GM19099 (cell line): ENCODE measurements around the gene LMOD2.

Experiments
- POLR2A ChIP-seq: IDR thresholded peaks from 3 replicates; pipeline ENCODE4 v1.6.1; 2011; ENCODE audit warnings: low read depth; ENCODE audit not compliant: insufficient read length; ENCODE audit errors: extremely low read depth

The LMOD2 gene

GRCh38 chr7:123657304-123657685 lies 1.6 kb downstream of the LMOD2 start:
- TF ChIP-seq POLR2A: no peak

DNA sequence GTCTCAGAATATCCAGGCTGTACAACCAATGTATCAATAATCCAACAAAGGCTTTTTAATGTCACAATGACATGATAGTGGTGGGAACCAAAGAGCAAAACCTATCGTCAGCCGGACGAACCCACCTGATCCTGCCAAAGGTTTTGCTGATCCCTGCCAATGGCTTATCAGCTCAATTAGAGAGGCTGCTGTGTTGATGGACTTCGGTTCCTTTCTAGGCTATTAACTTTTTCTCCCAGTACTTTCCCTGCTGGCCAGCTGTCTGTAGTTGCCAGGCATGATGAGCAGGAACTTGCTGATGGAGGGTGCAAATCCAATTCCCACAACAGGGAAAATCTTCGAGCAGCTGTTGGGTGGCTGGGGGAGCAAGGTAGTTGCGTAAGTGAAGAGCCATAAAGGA lies 2.4 kb downstream of the LMOD2 start:
- no peak for TF ChIP-seq POLR2A

DNA sequence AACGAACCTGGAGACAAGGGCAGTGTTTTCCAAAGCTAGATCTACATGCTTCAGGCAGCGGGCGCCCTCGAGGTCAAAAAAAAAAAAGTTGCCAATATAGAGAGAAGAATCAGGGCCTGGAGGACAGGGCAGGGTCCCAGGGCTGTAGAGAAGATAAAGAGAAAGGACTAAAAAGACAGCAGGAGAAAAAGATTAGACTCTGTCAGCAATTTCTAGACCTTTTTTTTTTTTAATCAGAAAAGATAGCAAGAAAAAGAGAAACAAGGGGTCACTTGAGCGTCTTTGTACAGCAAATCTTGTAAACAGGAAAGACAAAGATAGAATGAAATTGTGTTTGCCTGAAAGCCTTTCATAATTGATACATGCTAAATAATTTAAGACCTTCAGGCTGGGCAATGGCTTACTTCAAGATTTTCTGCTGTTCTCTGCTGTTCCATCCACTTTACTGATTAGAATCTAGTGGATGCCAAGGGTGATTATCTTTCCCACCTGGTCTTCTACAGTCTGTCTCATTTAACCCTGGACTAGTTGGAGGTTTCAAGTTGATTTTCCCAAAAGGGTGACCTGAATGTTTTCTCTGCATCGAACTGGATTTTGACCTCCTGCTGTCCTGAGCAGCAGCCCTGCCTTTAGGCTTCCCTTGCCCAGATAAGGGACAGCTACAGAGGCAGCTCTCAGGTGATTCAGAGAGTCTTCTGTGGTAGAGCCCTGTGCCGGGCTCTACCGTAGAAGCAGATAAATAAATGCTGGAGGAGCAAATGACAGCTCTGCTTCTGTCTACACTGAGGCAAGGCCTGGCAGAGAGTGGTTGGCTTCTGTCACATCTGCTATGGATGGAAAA lies 5.1 kb downstream of the LMOD2 start:
- no peak for TF ChIP-seq POLR2A

- no peak for TF ChIP-seq POLR2A
These were observed 6.1 kb downstream of the LMOD2 start for GRCh38 chr7:123661765-123662164.

DNA sequence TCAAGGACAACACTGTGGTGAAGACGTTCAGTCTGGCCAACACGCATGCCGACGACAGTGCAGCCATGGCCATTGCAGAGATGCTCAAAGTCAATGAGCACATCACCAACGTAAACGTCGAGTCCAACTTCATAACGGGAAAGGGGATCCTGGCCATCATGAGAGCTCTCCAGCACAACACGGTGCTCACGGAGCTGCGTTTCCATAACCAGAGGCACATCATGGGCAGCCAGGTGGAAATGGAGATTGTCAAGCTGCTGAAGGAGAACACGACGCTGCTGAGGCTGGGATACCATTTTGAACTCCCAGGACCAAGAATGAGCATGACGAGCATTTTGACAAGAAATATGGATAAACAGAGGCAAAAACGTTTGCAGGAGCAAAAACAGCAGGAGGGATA lies 6.6 kb downstream of the LMOD2 start:
- TF ChIP-seq POLR2A: no peak

GRCh38 chr7:123662755-123663154 lies 7.1 kb downstream of the LMOD2 start:
- TF ChIP-seq POLR2A: no peak

GRCh38 chr7:123663200-123663599 lies 7.5 kb downstream of the LMOD2 start:
- TF ChIP-seq POLR2A: no peak

DNA sequence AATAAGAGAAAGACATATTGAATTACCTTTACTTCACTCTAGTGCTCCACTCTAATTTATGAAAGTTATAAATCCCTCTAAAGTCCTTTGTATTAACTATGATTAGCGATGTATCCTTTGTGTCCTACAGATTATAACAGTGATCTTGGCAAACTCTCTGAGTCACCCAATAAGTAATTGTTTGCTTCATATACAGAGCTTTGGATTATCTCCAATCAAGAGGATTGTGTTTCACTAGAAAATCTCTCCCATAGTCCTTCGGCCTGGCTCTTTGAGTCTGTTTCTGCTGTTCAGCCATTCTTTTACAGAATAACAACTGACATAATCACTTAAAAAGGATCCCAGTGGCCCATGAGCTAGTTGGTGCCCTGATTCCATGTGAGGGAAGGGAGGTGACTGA lies 9.5 kb downstream of the LMOD2 start:
- no peak for TF ChIP-seq POLR2A

- no peak for TF ChIP-seq POLR2A
These were observed 10.2 kb downstream of the LMOD2 start for GRCh38 chr7:123665896-123666295.

- TF ChIP-seq POLR2A: no peak
These were observed 10.8 kb downstream of the LMOD2 start for GRCh38 chr7:123666492-123666891.

DNA sequence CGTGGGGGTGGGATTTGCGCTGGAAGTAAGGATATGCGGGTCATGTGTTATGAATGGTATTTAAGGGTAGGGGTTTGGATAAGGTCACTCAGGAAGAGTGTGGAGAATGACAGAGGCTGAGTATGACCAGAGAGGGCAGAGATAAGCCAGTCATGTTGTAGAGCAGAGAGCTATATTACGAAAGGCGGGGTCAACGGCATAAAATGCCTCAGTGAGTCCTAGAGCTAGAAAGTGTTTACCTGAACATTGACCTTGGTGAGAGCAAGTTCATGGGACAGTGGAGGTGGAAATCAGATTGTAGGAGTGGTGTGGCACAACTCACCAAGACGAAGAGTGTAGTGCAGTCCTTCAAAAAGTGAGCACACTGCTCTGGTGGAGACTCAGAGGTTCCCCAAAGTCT lies 13.8 kb downstream of the LMOD2 start:
- TF ChIP-seq POLR2A: no peak

- no peak for TF ChIP-seq POLR2A
These were observed 17.6 kb downstream of the LMOD2 start for GRCh38 chr7:123673137-123673732.

GRCh38 chr7:123673752-123674398 lies 18.2 kb downstream of the LMOD2 start:
- TF ChIP-seq POLR2A: no peak

DNA sequence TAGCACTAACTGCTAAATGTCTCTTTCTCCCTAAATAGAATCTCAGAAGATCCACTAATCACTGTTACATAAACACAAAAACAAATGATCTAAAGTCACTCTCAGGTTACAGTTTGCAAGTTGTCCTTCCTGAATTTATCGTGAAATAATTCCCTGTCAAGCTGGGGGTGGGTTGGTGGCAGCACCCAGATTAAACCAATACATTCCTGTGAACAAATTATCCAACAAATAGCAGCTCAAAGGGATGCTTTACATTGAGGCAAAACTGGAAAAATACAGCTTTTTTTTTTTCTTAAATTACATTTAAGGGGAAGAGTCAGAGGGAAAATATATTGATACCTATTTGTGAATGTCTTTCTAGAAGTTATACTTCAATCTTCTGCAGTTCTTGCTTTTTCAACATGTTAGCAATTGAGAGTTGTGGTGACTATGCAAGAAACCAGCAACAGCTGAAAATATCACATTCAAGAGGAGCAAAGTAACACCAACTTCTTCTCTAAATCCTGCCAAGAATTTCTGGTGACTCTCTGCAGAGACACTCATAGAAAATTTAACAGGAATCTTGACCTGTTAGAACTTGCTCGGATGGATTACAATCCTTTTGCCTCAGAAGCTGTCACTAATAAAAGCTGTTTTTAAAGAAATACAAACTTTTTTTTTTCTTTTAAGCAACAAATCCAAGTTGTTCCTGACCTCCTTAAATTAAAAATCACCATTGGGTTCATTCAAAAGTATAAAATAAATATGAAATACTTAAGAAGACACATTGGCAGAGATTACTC lies 18.9 kb downstream of the LMOD2 start:
- TF ChIP-seq POLR2A: no peak

- TF ChIP-seq POLR2A: no peak
These were observed 19.5 kb downstream of the LMOD2 start for GRCh38 chr7:123675181-123675473.

GRCh38 chr7:123677061-123677715 lies 21.5 kb downstream of the LMOD2 start:
- TF ChIP-seq POLR2A: no peak

DNA sequence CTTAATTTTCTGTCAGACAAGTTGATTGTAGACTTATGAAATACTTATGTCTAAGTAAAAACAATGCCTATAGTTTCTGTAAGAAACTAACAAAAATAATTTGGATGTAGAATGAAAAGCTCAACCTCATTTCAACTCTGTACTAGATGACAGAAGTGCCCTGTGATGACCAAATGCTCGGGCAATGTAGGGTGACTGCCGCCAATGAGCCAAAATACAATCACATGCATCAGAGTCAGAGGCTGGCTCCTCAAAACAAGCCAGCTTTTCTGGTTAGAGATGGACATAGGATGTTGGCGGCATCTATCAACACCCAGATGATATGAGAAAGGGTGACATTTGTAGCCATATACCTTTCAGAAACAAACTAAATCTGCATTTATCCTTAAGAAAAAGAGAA lies 23.9 kb downstream of the LMOD2 start:
- TF ChIP-seq POLR2A: no peak
